ENCODE results near the gene OR2J2.

DNA sequence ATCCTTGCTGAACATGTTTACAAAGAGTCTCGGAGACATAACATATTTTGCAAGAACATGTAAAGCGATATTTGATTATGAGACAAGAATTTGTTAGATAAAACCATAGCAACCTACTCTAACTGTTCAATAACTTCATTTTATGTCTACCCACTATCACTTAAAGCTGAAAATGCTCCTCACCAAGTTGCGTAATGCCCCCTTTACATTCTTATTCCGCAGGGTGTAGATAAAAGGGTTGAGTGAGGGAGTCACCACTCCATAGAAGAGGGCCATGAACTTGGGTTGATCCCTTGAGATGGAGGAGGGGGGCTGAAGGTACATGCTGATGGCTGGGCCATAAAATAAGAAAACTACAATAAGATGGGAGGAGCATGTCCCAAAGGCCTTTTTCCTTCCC, 33.0 kb upstream of the OR2J2 start:
- TF ChIP-seq, protein P1, sequence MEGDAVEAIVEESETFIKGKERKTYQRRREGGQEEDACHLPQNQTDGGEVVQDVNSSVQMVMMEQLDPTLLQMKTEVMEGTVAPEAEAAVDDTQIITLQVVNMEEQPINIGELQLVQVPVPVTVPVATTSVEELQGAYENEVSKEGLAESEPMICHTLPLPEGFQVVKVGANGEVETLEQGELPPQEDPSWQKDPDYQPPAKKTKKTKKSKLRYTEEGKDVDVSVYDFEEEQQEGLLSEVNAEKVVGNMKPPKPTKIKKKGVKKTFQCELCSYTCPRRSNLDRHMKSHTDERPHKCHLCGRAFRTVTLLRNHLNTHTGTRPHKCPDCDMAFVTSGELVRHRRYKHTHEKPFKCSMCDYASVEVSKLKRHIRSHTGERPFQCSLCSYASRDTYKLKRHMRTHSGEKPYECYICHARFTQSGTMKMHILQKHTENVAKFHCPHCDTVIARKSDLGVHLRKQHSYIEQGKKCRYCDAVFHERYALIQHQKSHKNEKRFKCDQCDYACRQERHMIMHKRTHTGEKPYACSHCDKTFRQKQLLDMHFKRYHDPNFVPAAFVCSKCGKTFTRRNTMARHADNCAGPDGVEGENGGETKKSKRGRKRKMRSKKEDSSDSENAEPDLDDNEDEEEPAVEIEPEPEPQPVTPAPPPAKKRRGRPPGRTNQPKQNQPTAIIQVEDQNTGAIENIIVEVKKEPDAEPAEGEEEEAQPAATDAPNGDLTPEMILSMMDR (IDR thresholded peaks at IDR 0.05; ENCODE audit: poor library complexity, severe bottlenecking), result no peak
- no peak for TF ChIP-seq EP300 (conservative IDR thresholded peaks at IDR 0.05; ENCODE audit: poor library complexity, severe bottlenecking)

Data from neural cell (in vitro differentiated cells).